Uterus (tissue), 4 donors: ENCODE data around the gene SPCS1. TPM values are rescaled to one million over a fixed set of nuclear protein-coding genes. Genes with fewer than 3 reads are reported as not detected.

ENCODE experiments used
- DNase-seq, 2 donors: peaks; one replicate each; pipeline ENCODE4 v3.0.0-alpha.2; 2019 to 2020
- H3K27ac ChIP-seq, 2 donors: fragments of 200-600 bp; sonication (generic); 1 replicate in 1 of 2; 2 replicates in 1 of 2; pipeline ENCODE4 v1.5.1; 2016 to 2018
- H3K27me3 ChIP-seq, 2 donors: fragments of 200-600 bp; sonication (generic); one replicate each; pipeline ENCODE4 v1.5.1; 2018 to 2019; ENCODE audit warnings: control low read depth in 1 of 2
- H3K36me3 ChIP-seq, 2 donors: fragments of 200-600 bp; sonication (generic); one replicate each; pipeline ENCODE4 v1.5.1; 2019; ENCODE audit warnings: control low read depth in 1 of 2
- H3K4me1 ChIP-seq, 2 donors: fragments of 200-600 bp; sonication (generic); one replicate each; pipeline ENCODE4 v1.5.1; 2018 to 2019; ENCODE audit warnings: control low read depth in 1 of 2
- H3K4me3 ChIP-seq, 2 donors: fragments of 200-600 bp; sonication (generic); 1 replicate in 1 of 2; 2 replicates in 1 of 2; pipeline ENCODE4 v1.5.1; 2018 to 2019; ENCODE audit warnings: mild to moderate bottlenecking in 1 of 2
- H3K9me3 ChIP-seq, 2 donors: fragments of 200-600 bp; sonication (generic); one replicate each; pipeline ENCODE4 v1.5.1; 2019; ENCODE audit warnings: control low read depth in 1 of 2
- CTCF ChIP-seq, 4 experiments: fragments of 200-600 bp in 2 of 4; fragments of 450-650 bp in 2 of 4; sonication (generic) in 2 of 4; IDR thresholded peaks; one replicate each; pipeline ENCODE4 v1.5.1; 2016 to 2019; ENCODE audit warnings: antibody characterized with exemption in 4 of 4, mild to moderate bottlenecking in 2 of 4, moderate library complexity in 1 of 4
- POLR2A ChIP-seq, 2 donors: fragments of 450-650 bp; IDR thresholded peaks; one replicate each; pipeline ENCODE4 v1.6.1; 2016; ENCODE audit warnings: antibody characterized with exemption in 2 of 2, mild to moderate bottlenecking in 1 of 2, moderate library complexity in 1 of 2
- intact Hi-C: fragments of 100-400 bp; cut with DNase I; formaldehyde crosslinking; loops from one replicate; pipeline ENCODE4 v1.15.1; 2023; ENCODE audit warnings: low total_unique reads
- small RNA-seq: library from RNA; depleted of rRNA; stranded (forward); fragments of <200 nt; gene quantifications from one replicate; pipeline ENCODE3, GENCODE V24; 2016
- total RNA-seq, 4 donors: library from RNA; depleted of rRNA in 3 of 4; stranded (reverse); fragments of >200 nt in 3 of 4; gene quantifications; one replicate each; pipeline versions ENCODE4 v1.1.0 to v1.2.4, GENCODE V29; 2014 to 2023
- donor health status: DM: yes; HTN: yes; CAD: no.

Gene SPCS1
- total RNA-seq, 4 donors from 2014 or later: 9.0 to 67.4 (median 59.1) TPM

DNA sequence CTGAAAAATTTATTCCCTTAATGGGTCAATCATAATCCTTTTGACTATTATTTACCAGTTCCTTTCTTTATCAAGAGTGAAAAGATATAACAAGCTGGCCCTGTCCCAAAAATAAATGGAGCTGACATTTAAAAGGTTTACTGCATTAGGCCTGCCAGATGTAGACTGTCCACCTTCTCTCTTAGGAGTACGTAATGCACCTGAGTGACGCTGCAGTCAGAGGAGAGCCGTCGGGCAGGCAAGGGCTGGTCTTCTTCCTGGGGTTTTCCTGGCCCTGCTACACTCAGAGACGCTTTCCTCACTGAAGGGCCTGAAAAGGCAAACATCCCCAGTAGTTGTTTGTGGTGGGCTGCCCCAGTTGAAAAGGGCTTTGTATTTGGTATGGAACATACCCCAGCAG, 37.2 kb downstream of the SPCS1 start:
- no peaks in the 10 kb centered on the region for H3K36me3 ChIP-seq
- intact Hi-C loops: no loop called here
- no peak overlapping the region for H3K27ac ChIP-seq
- no peak for DNase-seq
- H3K4me3 ChIP-seq: no peak overlapping the region
- no peak for TF ChIP-seq CTCF (IDR thresholded peaks at IDR 0.05)
- TF ChIP-seq POLR2A (IDR thresholded peaks at IDR 0.05): no peak
- no peaks in the 10 kb centered on the region for H3K4me1 ChIP-seq
- no peaks in the 10 kb centered on the region for H3K27me3 ChIP-seq
- no peaks in the 10 kb centered on the region for H3K9me3 ChIP-seq

DNA sequence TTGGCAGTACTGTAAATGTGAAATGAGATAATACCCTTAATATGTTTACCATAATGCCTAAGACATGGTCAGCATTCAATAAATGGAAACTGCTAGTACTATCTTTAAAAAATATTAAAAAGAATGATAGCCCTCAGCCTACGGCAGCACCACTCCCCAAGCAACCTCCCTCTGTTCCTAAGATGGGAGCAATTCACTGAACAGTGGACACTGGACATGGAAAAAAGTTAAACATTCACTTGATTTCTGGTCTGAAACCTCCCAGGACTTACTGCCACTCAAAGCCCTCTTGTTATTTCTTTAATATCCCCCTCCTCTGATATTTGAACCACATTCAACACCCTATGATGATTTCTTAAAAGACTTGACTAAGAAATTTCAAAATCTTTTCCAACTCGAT, 37.8 kb downstream of the SPCS1 start:
- H3K4me3 ChIP-seq: no peak overlapping the region
- H3K36me3 ChIP-seq: no peaks in the 10 kb centered on the region
- TF ChIP-seq POLR2A (IDR thresholded peaks at IDR 0.05) (no peak), CTCF (IDR thresholded peaks at IDR 0.05) (no peak)
- intact Hi-C loops: no loop called here
- no peak overlapping the region for H3K27ac ChIP-seq
- no peaks in the 10 kb centered on the region for H3K27me3 ChIP-seq
- H3K4me1 ChIP-seq: no peaks in the 10 kb centered on the region
- no peak for DNase-seq
- H3K9me3 ChIP-seq: no peaks in the 10 kb centered on the region

DNA sequence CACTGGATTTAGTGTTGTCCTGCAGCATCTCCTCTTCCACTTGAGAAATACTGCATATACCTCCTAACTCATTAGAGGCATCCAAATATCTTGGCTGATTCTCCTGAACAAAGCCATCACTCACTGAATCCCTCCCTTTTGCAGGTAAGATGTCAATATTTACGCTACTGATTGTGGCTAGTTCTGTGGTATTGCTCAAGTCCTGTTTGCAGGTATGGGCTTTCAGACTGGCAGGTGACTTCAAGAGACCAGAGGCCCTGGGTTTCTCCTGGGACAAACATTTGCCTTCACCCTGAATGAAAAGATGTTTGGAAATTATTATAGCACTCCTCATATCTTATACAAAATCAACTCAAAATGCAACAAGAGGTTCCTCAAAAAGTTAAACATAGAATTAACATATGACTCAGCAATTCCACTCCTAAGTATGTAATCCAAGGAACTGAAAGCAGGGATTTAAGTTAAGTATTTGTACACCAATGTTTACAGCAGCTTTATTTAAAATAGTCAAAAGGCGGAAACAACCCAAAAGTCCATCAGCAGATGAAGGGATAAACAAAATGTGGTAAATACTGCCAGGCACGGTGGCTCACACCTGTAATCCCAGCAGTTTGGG, 46.2 kb downstream of the SPCS1 start:
- Histone ChIP-seq H3K4me3 (no peak overlapping the region), H3K27ac (no peak overlapping the region), H3K27me3 (no peaks in the 10 kb centered on the region), H3K36me3 (no peaks in the 10 kb centered on the region), H3K4me1 (no peaks in the 10 kb centered on the region), H3K9me3 (no peaks in the 10 kb centered on the region)
- TF ChIP-seq CTCF (IDR thresholded peaks at IDR 0.05) (no peak), POLR2A (IDR thresholded peaks at IDR 0.05) (no peak)
- intact Hi-C loops: no loop called here
- DNase-seq: no peak

DNA sequence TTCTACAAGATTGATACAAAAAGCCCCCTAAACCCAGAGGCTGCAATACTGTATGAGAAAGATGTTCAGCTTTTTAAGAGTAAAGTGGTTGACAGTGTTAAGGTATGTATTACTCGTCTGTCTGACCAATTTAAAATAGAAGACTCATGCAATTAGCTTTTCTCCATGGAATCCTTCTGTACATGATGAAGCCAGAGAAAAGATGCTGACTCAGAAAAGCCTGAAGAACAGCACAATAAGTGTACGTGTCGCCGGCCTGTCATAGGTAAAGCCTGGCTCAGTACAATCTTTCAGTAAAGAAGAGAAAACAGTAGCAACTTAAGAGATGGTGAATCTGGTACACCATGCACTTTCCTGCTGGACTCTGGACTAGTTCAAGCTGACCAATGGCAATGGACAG, 48.5 kb downstream of the SPCS1 start:
- H3K9me3 ChIP-seq: no peaks in the 10 kb centered on the region
- H3K4me3 ChIP-seq: no peak overlapping the region
- no peak overlapping the region for H3K27ac ChIP-seq
- no peak for DNase-seq
- intact Hi-C loops: no loop called here
- H3K4me1 ChIP-seq: no peaks in the 10 kb centered on the region
- H3K27me3 ChIP-seq: no peaks in the 10 kb centered on the region
- peaks cover 0 to 2% of the 10 kb centered on the region in 2 donors for H3K36me3 ChIP-seq
- TF ChIP-seq POLR2A (IDR thresholded peaks at IDR 0.05) (no peak), CTCF (IDR thresholded peaks at IDR 0.05) (no peak)

DNA sequence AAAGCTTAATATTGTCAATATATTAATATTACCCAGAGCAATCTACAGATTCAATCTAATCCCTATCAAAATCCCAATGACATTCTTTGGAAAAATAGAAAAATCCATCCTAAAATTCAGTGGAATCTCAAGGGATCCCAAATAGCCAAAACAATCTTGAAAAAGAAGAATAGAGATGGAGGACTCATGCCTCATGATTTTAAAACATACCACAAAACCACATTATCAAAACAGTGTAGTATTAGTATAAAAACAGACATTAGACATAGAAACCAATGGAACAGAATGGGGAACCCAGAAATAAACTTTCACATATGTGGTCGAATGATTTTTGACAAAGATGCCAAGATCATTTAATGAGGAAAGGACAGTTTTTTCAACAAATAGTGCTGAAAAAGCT, 50.2 kb downstream of the SPCS1 start:
- H3K4me1 ChIP-seq: no peaks in the 10 kb centered on the region
- no peak for DNase-seq
- H3K27me3 ChIP-seq: no peaks in the 10 kb centered on the region
- H3K4me3 ChIP-seq: no peak overlapping the region
- no peak overlapping the region for H3K27ac ChIP-seq
- intact Hi-C loops: no loop called here
- H3K9me3 ChIP-seq: no peaks in the 10 kb centered on the region
- H3K36me3 ChIP-seq: peaks cover 0 to 2% of the 10 kb centered on the region in 2 donors
- TF ChIP-seq POLR2A (IDR thresholded peaks at IDR 0.05): no peak
- TF ChIP-seq CTCF (IDR thresholded peaks at IDR 0.05): no peak

Small RNA genes lying within 50 kb of the gene (small RNA-seq; reads per million reads assigned to genes)
- not detected for gene AC006254.2
- gene RF00569: 3,163 reads per million, percentile 99 among the genes with 10 or more reads in this experiment
- not detected for gene RF01183
- gene SNORD19: not detected
- not detected for gene SNORD19B
- 1,956 reads per million, percentile 98 among the genes with 10 or more reads in this experiment for gene SNORD69

Other genes with a start within 250 kb of the SPCS1 start
- 100 to 1,000 TPM in 1 of 4 donors, 10 to 100 TPM in 3; 55.3 to 216 (median 78.2) TPM for gene STAB1, start 210.8 kb upstream of the SPCS1 start, total RNA-seq
- 10 to 100 TPM in 3 of 4 donors, 1 to 10 TPM in 1; 9.2 to 67.6 (median 29.3) TPM for gene NT5DC2, start 172.2 kb upstream of the SPCS1 start, total RNA-seq
- 100 to 1,000 TPM in 1 of 4 donors, 10 to 100 TPM in 2, 1 to 10 TPM in 1; 4.1 to 435 (median 51.9) TPM for gene UQCC5, start 169.5 kb upstream of the SPCS1 start, total RNA-seq
- 100 to 1,000 TPM in 1 of 4 donors, 10 to 100 TPM in 3; 22.5 to 152 (median 56.6) TPM for gene PBRM1, start 20.2 kb upstream of the SPCS1 start, total RNA-seq
- 100 to 1,000 TPM in 1 of 4 donors, 10 to 100 TPM in 3; 29.5 to 108 (median 53.9) TPM for gene GNL3, start 20.1 kb upstream of the SPCS1 start, total RNA-seq
- 100 to 1,000 TPM in 1 of 4 donors, 10 to 100 TPM in 2, 1 to 10 TPM in 1; 7.9 to 141 (median 48.9) TPM for gene GLT8D1, start 315 bp upstream of the SPCS1 start, total RNA-seq
- gene NEK4, start 64.8 kb downstream of the SPCS1 start, total RNA-seq: 10 to 100 TPM; 16.8 to 48.0 (median 37.7) TPM
- gene ITIH1, start 71.5 kb downstream of the SPCS1 start, total RNA-seq: under 1 TPM in 1 of 4 donors, not detected in 3; 0.18 TPM
- 10 to 100 TPM in 1 of 4 donors, 1 to 10 TPM in 2, under 1 TPM in 1; 0.48 to 11.8 (median 5.6) TPM for gene ITIH3, start 88.7 kb downstream of the SPCS1 start, total RNA-seq
- 1 to 10 TPM in 3 of 4 donors, under 1 TPM in 1; 0.26 to 8.7 (median 6.9) TPM for gene ITIH4, start 124.6 kb downstream of the SPCS1 start, total RNA-seq
- gene MUSTN1, start 128.9 kb downstream of the SPCS1 start, total RNA-seq: 10 to 100 TPM in 1 of 4 donors, 1 to 10 TPM in 2, not detected in 1; 1.8 to 35.2 (median 8.7) TPM
- gene STIMATE, start 191.4 kb downstream of the SPCS1 start, total RNA-seq: 10 to 100 TPM in 3 of 4 donors, 1 to 10 TPM in 1; 6.7 to 24.1 (median 21.5) TPM